Endothelial cell of umbilical vein (primary cell): ENCODE data around the gene PPP1R2B. TPM values are rescaled to one million over a fixed set of nuclear protein-coding genes. Genes with fewer than 3 reads are reported as not detected.

Experiments used
- BruUV-seq: library from RNA; stranded (reverse); fragments of 400-500 nt; replicated peaks from 2 replicates; lab custom pipeline; 2021; lab: Mats Ljungman, UMichigan
- CTCF ChIA-PET: fragments of 300-600, 350-600 bp; sonication (Branson Sonifier 250); formaldehyde crosslinking; loops from one replicate; lab custom pipeline; 2021; ENCODE audit warnings: antibody characterized with exemption, inconsistent platforms; lab: Charles Lee
- POLR2A ChIA-PET: fragments of 300-600, 350-600 bp; sonication (Branson Sonifier 250); formaldehyde crosslinking; loops from one replicate; lab custom pipeline; 2021; ENCODE audit warnings: antibody characterized with exemption, inconsistent platforms; lab: Charles Lee
- DNase-seq: peaks from one replicate; pipeline ENCODE4 v3.0.0-alpha.2; 2011; ENCODE audit warnings: low read depth, low spot score
- FAIRE-seq: peaks from 2 replicates; lab custom pipeline; 2011; peaks lifted over from hg19 to GRCh38; lab: Jason Lieb, UNC
- H2AFZ ChIP-seq: 2 replicates; pipeline ENCODE4 v1.6.0; 2012; ENCODE audit warnings: low read depth, low read length, control low read depth, inconsistent platforms
- H3K27ac ChIP-seq: 2 replicates; pipeline ENCODE4 v1.5.1; 2011; ENCODE audit warnings: low read depth, mild to moderate bottlenecking, control low read depth, low read length, moderate library complexity; ENCODE audit not compliant: insufficient read depth
- H3K27me3 ChIP-seq, 2 experiments: 2 replicates each; pipeline versions ENCODE4 v1.6.0 to v1.6.1; 2011; ENCODE audit warnings: low read length in 2 of 2, mixed read lengths in 1 of 2; ENCODE audit not compliant: control insufficient read depth in 2 of 2, insufficient read depth in 2 of 2
- H3K36me3 ChIP-seq, 2 experiments: 2 replicates in 1 of 2; 3 replicates in 1 of 2; pipeline ENCODE4 v1.5.1; 2011; ENCODE audit warnings: low read length in 2 of 2, mild to moderate bottlenecking in 1 of 2, moderate library complexity in 1 of 2; ENCODE audit not compliant: control insufficient read depth in 2 of 2, insufficient read depth in 2 of 2; ENCODE audit errors: extremely low read depth in 1 of 2
- H3K4me1 ChIP-seq: 3 replicates; pipeline ENCODE4 v1.5.1; 2011; ENCODE audit warnings: mild to moderate bottlenecking, low read length; ENCODE audit not compliant: control insufficient read depth, insufficient read depth; ENCODE audit errors: extremely low read depth
- H3K4me2 ChIP-seq: 2 replicates; pipeline ENCODE4 v1.6.1; 2011; ENCODE audit warnings: low read length, control low read depth, mixed read lengths; ENCODE audit not compliant: insufficient read depth
- H3K4me3 ChIP-seq, 3 experiments: fragments of 200-600 bp in 1 of 3; sonication (generic), shearing (Covaris generic) in 1 of 3; replicated peaks in 1 of 3; 2 replicates each; pipeline ENCODE4 v1.5.1; 2011 to 2016; ENCODE audit warnings: control low read depth in 3 of 3, low read length in 3 of 3, mild to moderate bottlenecking in 2 of 3, inconsistent platforms in 1 of 3, low read depth in 1 of 3, moderate library complexity in 1 of 3; ENCODE audit not compliant: insufficient read depth in 1 of 3
- H3K79me2 ChIP-seq: 2 replicates; pipeline ENCODE4 v1.6.0; 2012; ENCODE audit warnings: low read length, inconsistent platforms; ENCODE audit not compliant: control insufficient read depth, insufficient read depth
- H3K9ac ChIP-seq: replicated peaks from 2 replicates; pipeline ENCODE3; 2011; ENCODE audit warnings: low read length, control low read depth; ENCODE audit not compliant: insufficient read depth; ENCODE audit errors: extremely low read depth
- H3K9me1 ChIP-seq: replicated peaks from 3 replicates; pipeline ENCODE4 v1.6.0; 2011; ENCODE audit warnings: mild to moderate bottlenecking, low read length; ENCODE audit not compliant: control insufficient read depth, insufficient read depth; ENCODE audit errors: extremely low read depth
- H3K9me3 ChIP-seq: replicated peaks from 2 replicates; pipeline ENCODE4 v1.5.1; 2012; ENCODE audit warnings: low read length, inconsistent platforms; ENCODE audit not compliant: control insufficient read depth, insufficient read depth
- H4K20me1 ChIP-seq: replicated peaks from 2 replicates; pipeline ENCODE3; 2011; ENCODE audit warnings: mild to moderate bottlenecking, low read length; ENCODE audit not compliant: control insufficient read depth, insufficient read depth; ENCODE audit errors: extremely low read depth
- CTCF ChIP-seq, 2 donors: IDR thresholded peaks; 1 replicate in 1 of 2; 2 replicates in 1 of 2; pipeline ENCODE4 v1.5.1; 2011; ENCODE audit warnings: low read length in 2 of 2, mild to moderate bottlenecking in 2 of 2, moderate library complexity in 2 of 2, control low read depth in 1 of 2, inconsistent platforms in 1 of 2, low read depth in 1 of 2; ENCODE audit not compliant: insufficient read depth in 1 of 2; ENCODE audit errors: extremely low read depth in 1 of 2
- EZH2 ChIP-seq: IDR thresholded peaks from 2 replicates; pipeline ENCODE4 v1.6.1; 2012; ENCODE audit warnings: borderline replicate concordance, low read depth, mild to moderate bottlenecking, moderate library complexity, low read length, inconsistent platforms; ENCODE audit not compliant: severe bottlenecking
- FOS ChIP-seq: IDR thresholded peaks from 2 replicates; pipeline ENCODE4 v1.6.1; 2011; ENCODE audit warnings: mild to moderate bottlenecking, low read length, moderate library complexity, borderline replicate concordance; ENCODE audit not compliant: insufficient read depth
- GATA2 ChIP-seq: IDR thresholded peaks from 2 replicates; pipeline ENCODE4 v1.7.0; 2011; ENCODE audit warnings: low read depth, mild to moderate bottlenecking, moderate library complexity, mixed read lengths, low read length; ENCODE audit not compliant: insufficient read length, insufficient read depth
- JUN ChIP-seq: IDR thresholded peaks from 2 replicates; pipeline ENCODE4 v1.6.1; 2011; ENCODE audit warnings: borderline replicate concordance, low read depth; ENCODE audit not compliant: insufficient read length, insufficient read depth
- MAX ChIP-seq: IDR thresholded peaks from 2 replicates; pipeline ENCODE4 v1.6.1; 2011; ENCODE audit not compliant: insufficient read depth, insufficient read length
- MYC ChIP-seq: IDR thresholded peaks from one replicate; pipeline ENCODE4 v1.6.1; 2011; ENCODE audit warnings: mild to moderate bottlenecking, low read depth, low read length
- POLR2A ChIP-seq: IDR thresholded peaks from 2 replicates; pipeline ENCODE4 v1.6.1; 2012; ENCODE audit warnings: low read depth, mild to moderate bottlenecking, control low read depth, low read length
- POLR2AphosphoS5 ChIP-seq: IDR thresholded peaks from 2 replicates; pipeline ENCODE4 v1.6.1; 2012; ENCODE audit warnings: low read depth, mild to moderate bottlenecking, control low read depth, low read length, moderate library complexity; ENCODE audit not compliant: insufficient read depth
- dilution Hi-C: fragments of 300-500 bp; cut with MboI; formaldehyde crosslinking; loops from one replicate; pipeline ENCODE4 v1.15.0; 2019; ENCODE audit warnings: low sequenced_read_pairs; ENCODE audit not compliant: extremely low pct_ligation_motif_present
- intact Hi-C: fragments of 100-400 bp; cut with micrococcal nuclease; formaldehyde crosslinking; loops from one replicate; pipeline ENCODE4 v1.10.0; 2022
- polyA plus RNA-seq, 4 experiments: library from polyadenylated mRNA; depleted of rRNA in 3 of 4; stranded (reverse) in 3 of 4; unstranded in 1 of 4; fragments of >200 nt; gene quantifications; 2 replicates each; pipeline versions ENCODE4 v1.2.1 to v1.2.3, GENCODE V29; 2011 to 2012; ENCODE audit warnings: missing spikeins in 1 of 4
- total RNA-seq: library from RNA; stranded (reverse); gene quantifications from 2 replicates; pipeline ENCODE4 v1.2.3, GENCODE V29; 2021

PPP1R2B gene
- total and polyA plus RNA-seq, 2 donors (not counting 3 experiments of a cell fraction or from before 2014, with no cell fraction given): not detected

- Histone ChIP-seq H3K9me3 (no peaks in the 10 kb centered on the region), H3K9ac (no peak overlapping the region), H3K4me2 (no peak overlapping the region), H3K36me3 (no peaks in the 10 kb centered on the region), H2AFZ (no peak overlapping the region), H3K79me2 (no peaks in the 10 kb centered on the region), H4K20me1 (no peaks in the 10 kb centered on the region), H3K4me1 (no peaks in the 10 kb centered on the region), H3K4me3 (no peak overlapping the region), H3K9me1 (no peaks in the 10 kb centered on the region), H3K27ac (no peak overlapping the region), H3K27me3 (no peaks in the 10 kb centered on the region)
- intact Hi-C loops: no loop called here
- FAIRE-seq (no peak), DNase-seq (no peak)
- BruUV-seq: no TSS peak
- CTCF ChIA-PET: no interaction called here
- dilution Hi-C loops: no loop called here
- TF ChIP-seq FOS (no peak), GATA2 (no peak), JUN (no peak), POLR2AphosphoS5 (no peak), MYC (no peak), MAX (no peak), CTCF (IDR thresholded peaks at IDR 0.05; ENCODE audit: extremely low read depth in 1 of 2, insufficient read depth in 1 of 2, low read depth in 1 of 2, low read length in 2 of 2) (no peak), POLR2A (no peak), EZH2 (no peak)
- POLR2A ChIA-PET: no interaction called here
Measured at GRCh38 chr5:156803404-156803803, 46.7 kb upstream of the PPP1R2B start.
